ENCODE data around the gene ABCD2. TPM values are rescaled to one million over a fixed set of nuclear protein-coding genes. Genes with fewer than 3 reads are reported as not detected.

ABCD2 gene
- total and polyA plus RNA-seq, 9 of the 15 experiments (the other 6 are each of a cell fraction or from before 2014, with no cell fraction given) = 0.01 to 0.08 (median 0.04) TPM; not detected in 3

DNA sequence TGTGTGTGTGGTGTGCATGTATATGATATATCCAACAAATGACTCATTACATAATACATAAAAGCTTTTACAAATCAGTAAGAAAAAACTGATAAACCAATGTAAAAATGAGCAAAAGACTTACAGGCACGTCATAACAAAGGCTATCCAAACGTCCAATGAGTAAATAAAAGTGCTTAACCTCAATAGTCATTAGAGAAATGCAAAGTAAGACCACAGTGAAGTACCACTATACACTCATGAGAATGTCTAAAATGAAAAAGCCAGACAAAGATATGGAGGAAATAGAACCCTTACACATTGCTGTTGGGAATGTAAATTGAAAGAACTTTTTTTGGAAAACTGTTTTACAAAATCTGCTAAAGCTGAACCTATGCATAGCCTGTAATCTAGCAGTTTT, 7.8 kb downstream of the ABCD2 start:
- DNase-seq (ENCODE audit: extremely low read depth in 1 of 4, low spot score in 3 of 4) (no peak), FAIRE-seq (no peak), ATAC-seq (no peak)
- Histone ChIP-seq H3K4me3 (no peak overlapping the region), H3K9ac (ENCODE audit: insufficient read depth in 1 of 2, low read depth in 2 of 2, low read length in 2 of 2) (no peak overlapping the region), H3K27me3 (ENCODE audit: control insufficient read depth in 2 of 2, insufficient read depth in 2 of 2, low read length in 2 of 2) (no peaks in the 10 kb centered on the region), H3K27ac (ENCODE audit: extremely low read depth, low read depth, low read length) (no peak overlapping the region), H3K36me3 (ENCODE audit: control insufficient read depth, insufficient read depth, low read length) (no peaks in the 10 kb centered on the region), H4K20me1 (replicated peaks; ENCODE audit: control insufficient read depth, insufficient read depth, low read length) (no peaks in the 10 kb centered on the region), H3K79me2 (ENCODE audit: control insufficient read depth, insufficient read depth, low read length) (no peaks in the 10 kb centered on the region), H3K9me3 (replicated peaks; ENCODE audit: control insufficient read depth, insufficient read depth, low read depth, low read length) (no peaks in the 10 kb centered on the region), H3K4me1 (replicated peaks in 1 of 2; ENCODE audit: control insufficient read depth in 2 of 2, insufficient read depth in 2 of 2, low read length in 2 of 2) (no peaks in the 10 kb centered on the region), H2AFZ (ENCODE audit: low read depth, low read length) (no peak overlapping the region), H3K4me2 (ENCODE audit: insufficient read depth, low read length) (no peak overlapping the region), H3K9me1 (ENCODE audit: control insufficient read depth, insufficient read depth, low read length) (no peaks in the 10 kb centered on the region)
- ChIA-PET CTCF (ENCODE audit: low intra/inter-chr PET ratio) (no interaction called here), POLR2A (interaction anchor here (1.4 kb wide), 1 partner anchor 8 kb away, joined by 3 read pairs; the partner anchor contains the start of gene ABCD2)
- intact Hi-C loops (cut with micrococcal nuclease) = no loop called here
- in situ Hi-C loops (cut with MboI) = no loop called here
- no TSS peak for BruUV-seq (replicated peaks)
- TF ChIP-seq MAZ (CRISPR knock-in tag; conservative IDR thresholded peaks at IDR 0.05 in 1 of 2, IDR thresholded peaks at IDR 0.05 in 1 of 2) (no peak), DNMT1 (IDR thresholded peaks at IDR 0.05) (no peak)
- 9% methylated on average over 2 of the region's 2 CpGs for WGBS (ENCODE audit: insufficient coverage, low coverage, missing lambda C conversion rate)

DNA sequence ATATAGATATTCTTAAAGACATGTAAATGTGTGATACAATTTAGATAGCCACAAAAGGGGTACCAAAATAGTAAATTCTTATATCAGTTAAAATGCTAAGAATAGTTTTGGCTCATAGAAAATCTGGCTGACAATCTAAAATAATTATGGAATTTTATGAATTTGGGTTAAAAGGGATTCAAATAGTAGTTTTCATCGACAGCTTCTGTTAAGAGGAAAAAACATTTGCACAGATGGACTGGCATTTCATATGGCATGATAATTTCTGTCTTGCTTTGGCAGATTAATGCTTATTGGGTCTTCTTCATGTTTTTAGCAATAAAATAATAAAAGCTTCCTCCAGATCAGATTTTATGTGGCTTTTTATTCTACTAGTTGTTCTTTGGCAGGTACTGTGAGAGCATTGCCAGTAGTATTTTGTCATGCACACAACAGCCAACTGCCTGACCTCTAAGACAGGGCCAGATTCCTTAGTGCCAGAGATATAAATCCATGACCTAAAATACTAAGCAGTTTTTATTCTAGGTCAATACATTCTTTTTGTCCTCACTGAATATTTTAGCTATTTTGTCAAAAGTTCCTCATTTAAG, 9.1 kb downstream of the ABCD2 start:
- no peak for TF ChIP-seq PYGO2 (tag; IDR thresholded peaks at IDR 0.05)
- no peak for TF ChIP-seq ZNF583 (CRISPR knock-in tag; IDR thresholded peaks at IDR 0.05)
- no peak for TF ChIP-seq CXXC5 (CRISPR knock-in tag; IDR thresholded peaks at IDR 0.05)
- TF ChIP-seq BRD4 (IDR thresholded peaks at IDR 0.05) = no peak
- TF ChIP-seq ZKSCAN1 (IDR thresholded peaks at IDR 0.05; ENCODE audit: low read depth, low read length) = no peak
- TF ChIP-seq POLR2B (IDR thresholded peaks at IDR 0.05; ENCODE audit: low read depth, partially characterized antibody) = no peak
- no peak for TF ChIP-seq XRCC3 (IDR thresholded peaks at IDR 0.05)
- no peak for TF ChIP-seq MEIS2 (IDR thresholded peaks at IDR 0.05; ENCODE audit: partially characterized antibody)
- TF ChIP-seq, protein P1, sequence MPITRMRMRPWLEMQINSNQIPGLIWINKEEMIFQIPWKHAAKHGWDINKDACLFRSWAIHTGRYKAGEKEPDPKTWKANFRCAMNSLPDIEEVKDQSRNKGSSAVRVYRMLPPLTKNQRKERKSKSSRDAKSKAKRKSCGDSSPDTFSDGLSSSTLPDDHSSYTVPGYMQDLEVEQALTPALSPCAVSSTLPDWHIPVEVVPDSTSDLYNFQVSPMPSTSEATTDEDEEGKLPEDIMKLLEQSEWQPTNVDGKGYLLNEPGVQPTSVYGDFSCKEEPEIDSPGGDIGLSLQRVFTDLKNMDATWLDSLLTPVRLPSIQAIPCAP (CRISPR knock-in tag; IDR thresholded peaks at IDR 0.05; ENCODE audit: borderline replicate concordance) = no peak
- TF ChIP-seq, protein P2, sequence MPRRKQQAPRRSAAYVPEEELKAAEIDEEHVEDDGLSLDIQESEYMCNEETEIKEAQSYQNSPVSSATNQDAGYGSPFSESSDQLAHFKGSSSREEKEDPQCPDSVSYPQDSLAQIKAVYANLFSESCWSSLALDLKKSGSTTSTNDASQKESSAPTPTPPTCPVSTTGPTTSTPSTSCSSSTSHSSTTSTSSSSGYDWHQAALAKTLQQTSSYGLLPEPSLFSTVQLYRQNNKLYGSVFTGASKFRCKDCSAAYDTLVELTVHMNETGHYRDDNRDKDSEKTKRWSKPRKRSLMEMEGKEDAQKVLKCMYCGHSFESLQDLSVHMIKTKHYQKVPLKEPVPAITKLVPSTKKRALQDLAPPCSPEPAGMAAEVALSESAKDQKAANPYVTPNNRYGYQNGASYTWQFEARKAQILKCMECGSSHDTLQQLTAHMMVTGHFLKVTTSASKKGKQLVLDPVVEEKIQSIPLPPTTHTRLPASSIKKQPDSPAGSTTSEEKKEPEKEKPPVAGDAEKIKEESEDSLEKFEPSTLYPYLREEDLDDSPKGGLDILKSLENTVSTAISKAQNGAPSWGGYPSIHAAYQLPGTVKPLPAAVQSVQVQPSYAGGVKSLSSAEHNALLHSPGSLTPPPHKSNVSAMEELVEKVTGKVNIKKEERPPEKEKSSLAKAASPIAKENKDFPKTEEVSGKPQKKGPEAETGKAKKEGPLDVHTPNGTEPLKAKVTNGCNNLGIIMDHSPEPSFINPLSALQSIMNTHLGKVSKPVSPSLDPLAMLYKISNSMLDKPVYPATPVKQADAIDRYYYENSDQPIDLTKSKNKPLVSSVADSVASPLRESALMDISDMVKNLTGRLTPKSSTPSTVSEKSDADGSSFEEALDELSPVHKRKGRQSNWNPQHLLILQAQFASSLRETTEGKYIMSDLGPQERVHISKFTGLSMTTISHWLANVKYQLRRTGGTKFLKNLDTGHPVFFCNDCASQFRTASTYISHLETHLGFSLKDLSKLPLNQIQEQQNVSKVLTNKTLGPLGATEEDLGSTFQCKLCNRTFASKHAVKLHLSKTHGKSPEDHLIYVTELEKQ (CRISPR knock-in tag; IDR thresholded peaks at IDR 0.05) = no peak
- intact Hi-C loops (cut with micrococcal nuclease) = no loop called here
- Histone ChIP-seq H3K27me3 (ENCODE audit: control insufficient read depth in 2 of 2, insufficient read depth in 2 of 2, low read length in 2 of 2) (no peaks in the 10 kb centered on the region), H3K4me3 (no peak overlapping the region), H3K9ac (ENCODE audit: insufficient read depth in 1 of 2, low read depth in 2 of 2, low read length in 2 of 2) (no peak overlapping the region), H3K9me3 (replicated peaks; ENCODE audit: control insufficient read depth, insufficient read depth, low read depth, low read length) (no peaks in the 10 kb centered on the region), H3K4me1 (replicated peaks in 1 of 2; ENCODE audit: control insufficient read depth in 2 of 2, insufficient read depth in 2 of 2, low read length in 2 of 2) (no peaks in the 10 kb centered on the region), H3K9me1 (ENCODE audit: control insufficient read depth, insufficient read depth, low read length) (no peaks in the 10 kb centered on the region), H2AFZ (ENCODE audit: low read depth, low read length) (no peak overlapping the region), H4K20me1 (replicated peaks; ENCODE audit: control insufficient read depth, insufficient read depth, low read length) (no peaks in the 10 kb centered on the region), H3K79me2 (ENCODE audit: control insufficient read depth, insufficient read depth, low read length) (no peaks in the 10 kb centered on the region), H3K27ac (ENCODE audit: extremely low read depth, low read depth, low read length) (no peak overlapping the region), H3K36me3 (ENCODE audit: control insufficient read depth, insufficient read depth, low read length) (no peaks in the 10 kb centered on the region), H3K4me2 (ENCODE audit: insufficient read depth, low read length) (no peak overlapping the region)
- no peak for DNase-seq (ENCODE audit: extremely low read depth in 1 of 4, low spot score in 3 of 4)
- CTCF ChIA-PET (ENCODE audit: low intra/inter-chr PET ratio) = no interaction called here
- WGBS (ENCODE audit: insufficient coverage, low coverage, missing lambda C conversion rate) = 11% methylated on average over 1 of the region's 1 CpG
- BruUV-seq (replicated peaks) = no TSS peak
- POLR2A ChIA-PET = interaction anchor here (1.4 kb wide), 1 partner anchor 9 kb away, joined by 3 read pairs; the partner anchor contains the start of gene ABCD2
- in situ Hi-C loops (cut with MboI) = no loop called here
- no peak for ATAC-seq
- FAIRE-seq = no peak
